NCI-H128 (cell line): ENCODE results near the gene GRIFIN.
"Not testable (repeated sequence)": the region's sequence is repeated elsewhere in the genome, so short reads cannot be mapped to it uniquely, and the experiment has no call there.

Experiments used
- DNase-seq: peaks from one replicate; lab custom pipeline; 2025; ENCODE audit not compliant: unreplicated experiment; lab: John Stamatoyannopoulos, UW

GRIFIN gene

GRCh38 chr7:2461268-2462026 is 14.8 kb downstream of the GRIFIN start:
- no peak for DNase-seq

GRCh38 chr7:2460641-2461040 is 15.6 kb downstream of the GRIFIN start:
- no peak for DNase-seq

GRCh38 chr7:2460188-2460587 is 16.0 kb downstream of the GRIFIN start:
- DNase-seq, result no peak

GRCh38 chr7:2459674-2460073 is 16.5 kb downstream of the GRIFIN start:
- no peak for DNase-seq

- DNase-seq, result not testable (repeated sequence)
These were observed 22.3 kb downstream of the GRIFIN start for GRCh38 chr7:2453849-2454248.

- DNase-seq, result no peak
These were observed 23.4 kb downstream of the GRIFIN start for GRCh38 chr7:2452643-2453270.

GRCh38 chr7:2452074-2452507 is 24.1 kb downstream of the GRIFIN start:
- DNase-seq, result no peak

- DNase-seq, result peak; percentile 57
These were observed 24.8 kb downstream of the GRIFIN start for GRCh38 chr7:2451171-2452073.

- no peak for DNase-seq
These were observed 25.7 kb downstream of the GRIFIN start for GRCh38 chr7:2450198-2451107.

GRCh38 chr7:2446676-2447075 is 29.5 kb downstream of the GRIFIN start:
- no peak for DNase-seq

GRCh38 chr7:2445898-2446555 is 30.2 kb downstream of the GRIFIN start:
- DNase-seq, result no peak

GRCh38 chr7:2445047-2445446 is 31.2 kb downstream of the GRIFIN start:
- no peak for DNase-seq

- DNase-seq, result no peak
These were observed 31.7 kb downstream of the GRIFIN start for GRCh38 chr7:2444476-2444875.

GRCh38 chr7:2443491-2443890 is 32.7 kb downstream of the GRIFIN start:
- no peak for DNase-seq

- no peak for DNase-seq
These were observed 34.7 kb downstream of the GRIFIN start for GRCh38 chr7:2441430-2442058.

GRCh38 chr7:2440608-2441245 is 35.5 kb downstream of the GRIFIN start:
- DNase-seq, result no peak

GRCh38 chr7:2438775-2439174 is 37.4 kb downstream of the GRIFIN start:
- DNase-seq, result no peak

- DNase-seq, result no peak
These were observed 38.0 kb downstream of the GRIFIN start for GRCh38 chr7:2438186-2438585.

- no peak for DNase-seq
These were observed 38.6 kb downstream of the GRIFIN start for GRCh38 chr7:2437537-2438148.
